Measurements from ENCODE around the gene SCT. TPM values are rescaled to one million over a fixed set of nuclear protein-coding genes. Genes with fewer than 3 reads are reported as not detected.
A peak's percentile ranks its signal among the peaks of the same experiment; 100 is the strongest.

The SCT gene
- total RNA-seq, 1 donor from 2014 or later: 1.7 TPM

DNA sequence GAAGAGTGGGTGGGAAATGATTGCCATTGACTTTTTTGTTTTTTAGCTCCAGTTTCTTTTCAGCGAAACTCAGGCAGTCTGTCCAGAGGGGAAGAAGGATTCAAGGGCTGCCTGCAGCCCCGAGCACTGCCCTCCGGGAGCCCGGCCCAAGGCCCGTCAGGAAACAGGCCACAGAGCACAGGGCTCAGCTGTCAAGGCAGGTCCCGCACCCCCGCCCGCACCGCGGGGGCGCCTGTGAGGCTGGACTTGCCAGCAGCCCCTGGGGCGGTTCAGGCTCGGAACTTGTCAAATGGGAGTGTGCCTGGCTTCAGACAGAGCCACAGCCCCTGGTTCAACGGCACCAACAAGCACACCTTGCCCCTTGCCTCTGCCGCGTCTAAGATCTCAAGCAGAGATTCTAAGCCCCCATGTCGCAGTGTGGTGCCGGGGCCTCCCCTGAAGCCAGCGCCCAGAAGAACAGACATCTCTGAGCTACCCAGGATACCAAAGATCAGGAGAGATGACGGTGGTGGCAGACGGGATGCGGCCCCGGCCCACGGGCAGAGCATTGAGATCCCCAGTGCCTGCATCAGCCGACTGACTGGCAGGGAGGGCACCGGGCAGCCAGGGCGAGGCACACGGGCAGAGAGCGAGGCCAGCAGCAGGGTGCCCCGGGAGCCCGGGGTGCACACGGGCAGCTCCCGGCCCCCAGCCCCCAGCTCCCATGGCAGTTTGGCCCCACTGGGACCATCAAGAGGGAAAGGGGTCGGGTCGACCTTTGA is 19.8 kb downstream of the SCT start:
- Mint-ChIP-seq H3K36me3 (peaks cover 26% of the 10 kb centered on the region), H3K9me3 (no peaks in the 10 kb centered on the region), H3K27ac (peak overlapping the region; percentile 59), H3K4me3 (no peak overlapping the region), H3K27me3 (ENCODE audit: low read depth) (no peaks in the 10 kb centered on the region), H3K4me1 (peaks cover 5% of the 10 kb centered on the region)
- DNase-seq (ENCODE audit: low spot score in 2 of 2, unreplicated experiment in 2 of 2): no peak
- TF ChIP-seq, protein P1, sequence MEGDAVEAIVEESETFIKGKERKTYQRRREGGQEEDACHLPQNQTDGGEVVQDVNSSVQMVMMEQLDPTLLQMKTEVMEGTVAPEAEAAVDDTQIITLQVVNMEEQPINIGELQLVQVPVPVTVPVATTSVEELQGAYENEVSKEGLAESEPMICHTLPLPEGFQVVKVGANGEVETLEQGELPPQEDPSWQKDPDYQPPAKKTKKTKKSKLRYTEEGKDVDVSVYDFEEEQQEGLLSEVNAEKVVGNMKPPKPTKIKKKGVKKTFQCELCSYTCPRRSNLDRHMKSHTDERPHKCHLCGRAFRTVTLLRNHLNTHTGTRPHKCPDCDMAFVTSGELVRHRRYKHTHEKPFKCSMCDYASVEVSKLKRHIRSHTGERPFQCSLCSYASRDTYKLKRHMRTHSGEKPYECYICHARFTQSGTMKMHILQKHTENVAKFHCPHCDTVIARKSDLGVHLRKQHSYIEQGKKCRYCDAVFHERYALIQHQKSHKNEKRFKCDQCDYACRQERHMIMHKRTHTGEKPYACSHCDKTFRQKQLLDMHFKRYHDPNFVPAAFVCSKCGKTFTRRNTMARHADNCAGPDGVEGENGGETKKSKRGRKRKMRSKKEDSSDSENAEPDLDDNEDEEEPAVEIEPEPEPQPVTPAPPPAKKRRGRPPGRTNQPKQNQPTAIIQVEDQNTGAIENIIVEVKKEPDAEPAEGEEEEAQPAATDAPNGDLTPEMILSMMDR (IDR thresholded peaks at IDR 0.05; ENCODE audit: unreplicated experiment): no peak

GRCh38 chr11:606245-606644 is 20.7 kb downstream of the SCT start:
- H3K9me3 Mint-ChIP-seq: no peaks in the 10 kb centered on the region
- TF ChIP-seq, protein P1 (IDR thresholded peaks at IDR 0.05; ENCODE audit: unreplicated experiment): no peak
- H3K4me3 Mint-ChIP-seq: no peak overlapping the region
- DNase-seq (ENCODE audit: low spot score in 2 of 2, unreplicated experiment in 2 of 2): no peak
- peaks cover 30% of the 10 kb centered on the region for H3K36me3 Mint-ChIP-seq
- H3K4me1 Mint-ChIP-seq: peaks cover 5% of the 10 kb centered on the region
- peak overlapping the region; percentile 59 for H3K27ac Mint-ChIP-seq
- H3K27me3 Mint-ChIP-seq (ENCODE audit: low read depth): no peaks in the 10 kb centered on the region

DNA sequence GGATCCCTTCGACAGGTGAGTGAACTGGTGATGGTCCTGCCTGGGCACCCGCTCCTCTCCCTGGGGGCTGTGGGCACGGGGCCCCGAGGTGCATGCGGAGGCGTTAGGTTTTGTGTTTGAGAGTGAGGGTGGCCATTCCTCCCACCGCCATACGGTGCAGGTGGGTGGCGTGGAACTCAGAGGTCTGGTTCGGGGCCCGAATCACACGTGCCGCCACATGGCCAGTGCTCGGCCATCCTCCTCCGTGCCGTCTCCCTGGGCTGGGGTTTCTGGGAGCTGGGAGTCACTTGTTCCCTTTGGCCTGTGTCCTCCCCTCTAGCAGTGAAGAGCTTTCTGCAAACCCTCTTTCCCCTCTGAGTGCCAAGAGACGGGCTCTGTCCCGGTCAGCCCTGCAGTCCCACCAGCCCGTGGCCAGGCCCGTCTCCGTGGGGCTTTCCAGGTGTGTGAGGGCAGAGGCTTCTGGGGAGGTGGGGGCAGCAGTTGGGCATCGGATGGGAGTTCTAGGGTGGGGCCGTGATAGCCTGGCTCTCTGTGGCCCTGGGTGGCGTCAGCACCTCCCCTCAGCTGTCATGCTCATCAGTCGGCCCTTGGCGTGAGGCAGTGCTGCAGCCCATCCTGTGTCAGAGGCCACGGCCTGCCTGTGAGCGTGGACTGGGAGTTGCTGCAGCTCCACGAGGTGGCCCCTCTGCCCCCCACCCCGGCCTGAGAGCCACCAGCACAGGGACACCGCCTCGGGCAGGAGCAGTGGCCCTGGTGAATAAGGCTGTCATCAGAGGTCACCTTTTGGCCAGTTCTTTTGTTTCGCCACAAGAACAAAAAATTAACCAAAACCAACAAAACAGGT is 21.5 kb downstream of the SCT start:
- no peak overlapping the region for H3K4me3 Mint-ChIP-seq
- no peak for DNase-seq (ENCODE audit: low spot score in 2 of 2, unreplicated experiment in 2 of 2)
- peaks cover 5% of the 10 kb centered on the region for H3K4me1 Mint-ChIP-seq
- no peaks in the 10 kb centered on the region for H3K9me3 Mint-ChIP-seq
- H3K27me3 Mint-ChIP-seq (ENCODE audit: low read depth): no peaks in the 10 kb centered on the region
- TF ChIP-seq, protein P1 (IDR thresholded peaks at IDR 0.05; ENCODE audit: unreplicated experiment): no peak
- H3K36me3 Mint-ChIP-seq: peaks cover 28% of the 10 kb centered on the region
- no peak overlapping the region for H3K27ac Mint-ChIP-seq

GRCh38 chr11:603154-603553 is 23.8 kb downstream of the SCT start:
- peaks cover 5% of the 10 kb centered on the region for H3K4me1 Mint-ChIP-seq
- H3K27me3 Mint-ChIP-seq (ENCODE audit: low read depth): no peaks in the 10 kb centered on the region
- no peak overlapping the region for H3K4me3 Mint-ChIP-seq
- no peak for DNase-seq (ENCODE audit: low spot score in 2 of 2, unreplicated experiment in 2 of 2)
- no peak overlapping the region for H3K27ac Mint-ChIP-seq
- H3K36me3 Mint-ChIP-seq: peaks cover 34% of the 10 kb centered on the region
- TF ChIP-seq, protein P1 (IDR thresholded peaks at IDR 0.05; ENCODE audit: unreplicated experiment): no peak
- H3K9me3 Mint-ChIP-seq: no peaks in the 10 kb centered on the region

DNA sequence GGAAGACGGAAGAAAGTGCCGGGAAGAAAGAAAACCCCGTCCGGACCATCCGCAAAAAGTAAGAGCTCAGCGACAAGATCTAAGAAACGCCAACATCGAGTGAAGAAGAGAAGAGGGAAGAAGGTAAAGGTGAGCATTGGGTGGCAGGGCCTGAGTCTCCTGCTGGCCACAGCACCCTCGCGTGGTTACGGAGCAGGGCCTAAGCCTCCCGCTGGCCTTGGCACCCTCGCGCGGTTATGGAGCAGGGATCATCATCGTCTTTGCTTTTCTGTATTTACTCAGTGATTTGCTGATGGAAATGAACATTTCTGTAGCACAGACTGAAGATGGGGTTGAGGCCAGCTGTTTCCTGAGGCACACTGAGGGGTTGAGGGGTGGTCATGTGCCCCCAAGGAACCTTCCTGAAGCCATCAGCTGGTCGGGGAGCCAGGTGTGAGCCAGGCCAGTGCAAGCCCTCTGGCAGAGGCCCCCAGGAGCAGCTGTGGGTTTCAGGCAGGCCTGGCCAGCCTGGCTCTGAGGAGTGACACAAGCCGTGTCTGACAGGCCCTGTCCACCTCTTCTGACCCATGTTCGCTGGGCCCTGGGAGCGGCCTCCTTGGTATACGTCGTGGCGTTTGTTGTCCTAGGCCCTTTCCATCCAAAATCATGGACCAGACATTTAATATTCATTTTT is 25.3 kb downstream of the SCT start:
- Mint-ChIP-seq H3K4me3 (no peak overlapping the region), H3K4me1 (peaks cover 3% of the 10 kb centered on the region), H3K27ac (no peak overlapping the region), H3K36me3 (peaks cover 36% of the 10 kb centered on the region), H3K9me3 (no peaks in the 10 kb centered on the region), H3K27me3 (ENCODE audit: low read depth) (no peaks in the 10 kb centered on the region)
- TF ChIP-seq, protein P1 (IDR thresholded peaks at IDR 0.05; ENCODE audit: unreplicated experiment): no peak
- DNase-seq (ENCODE audit: low spot score in 2 of 2, unreplicated experiment in 2 of 2): no peak
